Karpas-422 (cell line): ENCODE data around the gene CTNNA1. TPM values are rescaled to one million over a fixed set of nuclear protein-coding genes. Genes with fewer than 3 reads are reported as not detected.
"Not testable (repeated sequence)": the region's sequence is repeated elsewhere in the genome, so short reads cannot be mapped to it uniquely, and the experiment has no call there.

Experiments
- DNase-seq: peaks from one replicate; pipeline ENCODE4 v3.0.0-alpha.2; 2015
- H2AFZ ChIP-seq: fragments of 200-600 bp; sonication (generic); 2 replicates; pipeline ENCODE4 v1.6.1; 2014; ENCODE audit warnings: antibody characterized with exemption, low read length, mixed read lengths
- H3K27ac ChIP-seq: fragments of 200-600 bp; sonication (generic); 2 replicates; pipeline ENCODE4 v1.5.1; 2014; ENCODE audit warnings: mild to moderate bottlenecking, low read length, moderate library complexity
- H3K27me3 ChIP-seq: fragments of 200-600 bp; sonication (generic); 2 replicates; pipeline ENCODE4 v1.6.1; 2014; ENCODE audit warnings: low read length, mixed read lengths
- H3K36me3 ChIP-seq: fragments of 200-600 bp; sonication (generic); 2 replicates; pipeline ENCODE4 v1.6.1; 2014; ENCODE audit warnings: low read length, mixed read lengths; ENCODE audit not compliant: insufficient read depth
- H3K4me1 ChIP-seq: fragments of 200-600 bp; sonication (generic); 2 replicates; pipeline ENCODE4 v1.6.1; 2014; ENCODE audit warnings: mild to moderate bottlenecking, low read length, mixed read lengths
- H3K4me2 ChIP-seq: fragments of 200-600 bp; sonication (generic); 2 replicates; pipeline ENCODE4 v1.6.1; 2014; ENCODE audit warnings: low read length, low read depth, mild to moderate bottlenecking; ENCODE audit not compliant: poor library complexity, severe bottlenecking
- H3K4me3 ChIP-seq: fragments of 200-600 bp; sonication (generic); 2 replicates; pipeline ENCODE4 v1.5.1; 2014; ENCODE audit warnings: mild to moderate bottlenecking, antibody characterized with exemption, low read length, mixed read lengths
- H3K79me2 ChIP-seq: fragments of 200-600 bp; sonication (generic); 2 replicates; pipeline ENCODE4 v1.6.1; 2014; ENCODE audit warnings: mild to moderate bottlenecking, low read length, mixed read lengths
- H3K9ac ChIP-seq: fragments of 200-600 bp; sonication (generic); 2 replicates; pipeline ENCODE4 v1.6.0; 2014; ENCODE audit warnings: low read length
- H3K9me2 ChIP-seq: fragments of 200-600 bp; sonication (generic), shearing (Covaris generic); replicated peaks from 2 replicates; pipeline ENCODE4 v1.6.0; 2014; ENCODE audit warnings: mild to moderate bottlenecking, low read length, moderate library complexity; ENCODE audit not compliant: insufficient read depth
- H3K9me3 ChIP-seq: fragments of 300-700, 200-600 bp; sonication (generic); 2 replicates; pipeline ENCODE4 v1.6.1; 2014; ENCODE audit warnings: low read length, mixed read lengths
- H4K20me1 ChIP-seq: fragments of 200-600 bp; sonication (generic); 2 replicates; pipeline ENCODE4 v1.6.1; 2014; ENCODE audit warnings: mild to moderate bottlenecking, antibody characterized with exemption, low read length, low read depth; ENCODE audit not compliant: insufficient read depth
- total RNA-seq: library from RNA; depleted of rRNA; stranded (reverse); fragments of >200 nt; shearing (Covaris generic); gene quantifications from 2 replicates; pipeline ENCODE4 v1.2.3, GENCODE V29; 2014; ENCODE audit warnings: low replicate concordance

Gene CTNNA1
- total RNA-seq, 1 experiment from 2014 or later: 13.2 TPM

- no peak overlapping the region for H3K27ac ChIP-seq
- no peak for DNase-seq
- H3K9me2 ChIP-seq: no peaks in the 10 kb centered on the region
- H3K36me3 ChIP-seq: no peaks in the 10 kb centered on the region
- H3K9me3 ChIP-seq: no peaks in the 10 kb centered on the region
- no peaks in the 10 kb centered on the region for H3K79me2 ChIP-seq
- H3K4me1 ChIP-seq: no peaks in the 10 kb centered on the region
- H3K9ac ChIP-seq: no peak overlapping the region
- no peak overlapping the region for H2AFZ ChIP-seq
- no peak overlapping the region for H3K4me2 ChIP-seq
- no peaks in the 10 kb centered on the region for H4K20me1 ChIP-seq
- H3K4me3 ChIP-seq: no peak overlapping the region
- no peaks in the 10 kb centered on the region for H3K27me3 ChIP-seq
These were observed 79.0 kb downstream of the CTNNA1 start for GRCh38 chr5:138832218-138832617.

- DNase-seq: no peak
- H4K20me1 ChIP-seq: no peaks in the 10 kb centered on the region
- no peak overlapping the region for H3K9ac ChIP-seq
- no peaks in the 10 kb centered on the region for H3K9me3 ChIP-seq
- no peak overlapping the region for H3K4me2 ChIP-seq
- H2AFZ ChIP-seq: no peak overlapping the region
- H3K4me3 ChIP-seq: no peak overlapping the region
- no peak overlapping the region for H3K27ac ChIP-seq
- H3K9me2 ChIP-seq: no peaks in the 10 kb centered on the region
- H3K27me3 ChIP-seq: no peaks in the 10 kb centered on the region
- no peaks in the 10 kb centered on the region for H3K36me3 ChIP-seq
- no peaks in the 10 kb centered on the region for H3K79me2 ChIP-seq
- H3K4me1 ChIP-seq: no peaks in the 10 kb centered on the region
These were observed 79.9 kb downstream of the CTNNA1 start for GRCh38 chr5:138833080-138833479.

- Histone ChIP-seq H3K9me2 (no peaks in the 10 kb centered on the region), H3K79me2 (no peaks in the 10 kb centered on the region), H3K27ac (no peak overlapping the region), H3K27me3 (no peaks in the 10 kb centered on the region), H4K20me1 (no peaks in the 10 kb centered on the region), H3K4me2 (no peak overlapping the region), H3K9ac (no peak overlapping the region), H3K9me3 (no peaks in the 10 kb centered on the region), H2AFZ (no peak overlapping the region), H3K4me3 (no peak overlapping the region), H3K4me1 (no peaks in the 10 kb centered on the region), H3K36me3 (no peaks in the 10 kb centered on the region)
- no peak for DNase-seq
These were observed 80.7 kb downstream of the CTNNA1 start for GRCh38 chr5:138833726-138834480.

- H4K20me1 ChIP-seq, H2AFZ ChIP-seq, H3K9me3 ChIP-seq, H3K27me3 ChIP-seq, H3K9ac ChIP-seq, H3K79me2 ChIP-seq, DNase-seq, H3K27ac ChIP-seq, H3K4me3 ChIP-seq, H3K9me2 ChIP-seq, H3K36me3 ChIP-seq, H3K4me2 ChIP-seq, H3K4me1 ChIP-seq: not testable (repeated sequence)
These were observed 81.6 kb downstream of the CTNNA1 start for GRCh38 chr5:138834853-138835252.

- no peaks in the 10 kb centered on the region for H3K4me1 ChIP-seq
- no peaks in the 10 kb centered on the region for H3K79me2 ChIP-seq
- no peak overlapping the region for H3K4me2 ChIP-seq
- no peak overlapping the region for H3K27ac ChIP-seq
- H3K9me2 ChIP-seq: no peaks in the 10 kb centered on the region
- H3K27me3 ChIP-seq: no peaks in the 10 kb centered on the region
- no peak overlapping the region for H2AFZ ChIP-seq
- no peaks in the 10 kb centered on the region for H3K9me3 ChIP-seq
- no peak overlapping the region for H3K9ac ChIP-seq
- DNase-seq: no peak
- H4K20me1 ChIP-seq: no peaks in the 10 kb centered on the region
- H3K36me3 ChIP-seq: no peaks in the 10 kb centered on the region
- H3K4me3 ChIP-seq: no peak overlapping the region
These were observed 83.9 kb downstream of the CTNNA1 start for GRCh38 chr5:138837160-138837559.

- Histone ChIP-seq H3K36me3 (no peaks in the 10 kb centered on the region), H3K79me2 (no peaks in the 10 kb centered on the region), H3K4me3 (no peak overlapping the region), H3K9me3 (no peaks in the 10 kb centered on the region), H2AFZ (no peak overlapping the region), H3K4me1 (no peaks in the 10 kb centered on the region), H3K27me3 (no peaks in the 10 kb centered on the region), H3K27ac (no peak overlapping the region), H4K20me1 (no peaks in the 10 kb centered on the region), H3K4me2 (no peak overlapping the region), H3K9ac (no peak overlapping the region), H3K9me2 (no peaks in the 10 kb centered on the region)
- DNase-seq: no peak
These were observed 86.9 kb downstream of the CTNNA1 start for GRCh38 chr5:138840103-138840502.

GRCh38 chr5:138841531-138841930 is 88.3 kb downstream of the CTNNA1 start:
- Histone ChIP-seq H3K27ac (no peak overlapping the region), H3K9me3 (no peaks in the 10 kb centered on the region), H2AFZ (no peak overlapping the region), H3K9me2 (no peaks in the 10 kb centered on the region), H3K79me2 (no peaks in the 10 kb centered on the region), H4K20me1 (no peaks in the 10 kb centered on the region), H3K36me3 (no peaks in the 10 kb centered on the region), H3K4me3 (no peak overlapping the region), H3K9ac (no peak overlapping the region), H3K27me3 (no peaks in the 10 kb centered on the region), H3K4me1 (no peaks in the 10 kb centered on the region), H3K4me2 (no peak overlapping the region)
- no peak for DNase-seq

GRCh38 chr5:138843316-138844124 is 90.3 kb downstream of the CTNNA1 start:
- H3K27me3 ChIP-seq: no peaks in the 10 kb centered on the region
- H3K9ac ChIP-seq: no peak overlapping the region
- no peak overlapping the region for H3K4me2 ChIP-seq
- DNase-seq: no peak
- H3K4me1 ChIP-seq: no peaks in the 10 kb centered on the region
- no peaks in the 10 kb centered on the region for H3K79me2 ChIP-seq
- H3K9me2 ChIP-seq: no peaks in the 10 kb centered on the region
- H4K20me1 ChIP-seq: no peaks in the 10 kb centered on the region
- no peak overlapping the region for H2AFZ ChIP-seq
- no peaks in the 10 kb centered on the region for H3K9me3 ChIP-seq
- no peak overlapping the region for H3K27ac ChIP-seq
- H3K4me3 ChIP-seq: no peak overlapping the region
- H3K36me3 ChIP-seq: no peaks in the 10 kb centered on the region
